Body of pancreas (tissue), 4 donors: ENCODE results near the gene MMAA. TPM values are rescaled to one million over a fixed set of nuclear protein-coding genes. Genes with fewer than 3 reads are reported as not detected.
"Not testable (repeated sequence)": the region's sequence is repeated elsewhere in the genome, so short reads cannot be mapped to it uniquely, and the experiment has no call there.

Experiments
- ATAC-seq: fragments of 150-250 bp; one replicate; pipeline ENCODE4 v1.9.1; 2016
- DNase-seq, 4 donors: peaks; one replicate each; pipeline ENCODE4 v3.0.0-alpha.2; 2019
- H3K27ac ChIP-seq, 4 donors: fragments of 200-600 bp; sonication (generic); 1 replicate in 3 of 4; 2 replicates in 1 of 4; pipeline versions ENCODE4 v1.5.1 to v1.6.1; 2016 to 2019; ENCODE audit warnings: mild to moderate bottlenecking in 1 of 4, mixed read lengths in 1 of 4, moderate library complexity in 1 of 4
- H3K27me3 ChIP-seq, 2 donors: fragments of 200-600 bp; sonication (generic); one replicate each; pipeline ENCODE4 v1.6.0; 2016; ENCODE audit warnings: mild to moderate bottlenecking in 1 of 2
- H3K36me3 ChIP-seq, 2 donors: fragments of 200-600 bp; sonication (generic); replicated peaks in 1 of 2; 2 replicates each; pipeline ENCODE4 v1.5.1; 2016; ENCODE audit warnings: low read depth in 2 of 2; ENCODE audit not compliant: insufficient read depth in 1 of 2
- H3K4me1 ChIP-seq: fragments of 200-600 bp; sonication (generic); one replicate; pipeline ENCODE4 v1.6.0; 2016
- H3K4me3 ChIP-seq, 2 donors: fragments of 200-600 bp; sonication (generic); 1 replicate in 1 of 2; 2 replicates in 1 of 2; pipeline ENCODE4 v1.5.1; 2016 to 2019
- H3K9me3 ChIP-seq, 3 donors: fragments of 200-600 bp; sonication (generic); 1 replicate in 2 of 3; 2 replicates in 1 of 3; pipeline ENCODE4 v1.5.1; 2016
- CTCF ChIP-seq, 7 experiments: fragments of 450-650 bp in 4 of 7; fragments of 200-600 bp in 3 of 7; sonication (generic) in 3 of 7; IDR thresholded peaks; one replicate each; pipeline ENCODE4 v1.5.1; 2016 to 2019; ENCODE audit warnings: antibody characterized with exemption in 7 of 7
- POLR2A ChIP-seq, 3 donors: fragments of 450-650 bp; IDR thresholded peaks; one replicate each; pipeline ENCODE4 v1.6.1; 2016; ENCODE audit warnings: antibody characterized with exemption in 3 of 3, mild to moderate bottlenecking in 2 of 3
- WGBS, 2 donors: methylation state at CpG; one replicate each; pipeline ENCODE4 v1.1.5; 2017; 5-methylcytosine and 5-hydroxymethylcytosine counted together
- intact Hi-C: fragments of 100-400 bp; cut with DNase I; formaldehyde crosslinking; loops from one replicate; pipeline ENCODE4 v1.15.1; 2023
- total RNA-seq, 2 donors: library from RNA; depleted of rRNA; stranded (reverse); fragments of >200 nt; gene quantifications; one replicate each; pipeline ENCODE4 v1.1.0, GENCODE V29; 2016

The MMAA gene
- total RNA-seq, 2 donors from 2014 or later: 2.1 to 6.9 TPM

GRCh38 chr4:145613566-145614232 lies 5.5 kb upstream of the MMAA start:
- intact Hi-C loops: loop anchor here (5.0 kb wide), 1 partner anchor 381 kb away; no protein-coding TSS in a partner anchor
- Histone ChIP-seq H3K36me3 (no peaks in the 10 kb centered on the region), H3K27ac (peak overlapping the region in 1 of 4 donors; percentile 23), H3K4me3 (no peak overlapping the region), H3K9me3 (no peaks in the 10 kb centered on the region), H3K4me1 (peaks cover 13% of the 10 kb centered on the region), H3K27me3 (no peaks in the 10 kb centered on the region)
- 54 to 55% methylated on average over 5 of the region's 5 CpGs for WGBS, 2 donors
- no peak for ATAC-seq
- TF ChIP-seq CTCF (IDR thresholded peaks at IDR 0.05) (no peak), POLR2A (IDR thresholded peaks at IDR 0.05) (no peak)
- DNase-seq: no peak

GRCh38 chr4:145614233-145614610 lies 5.0 kb upstream of the MMAA start:
- Histone ChIP-seq H3K9me3 (no peaks in the 10 kb centered on the region), H3K27ac (peak overlapping the region in 1 of 4 donors; percentile 23), H3K27me3 (no peaks in the 10 kb centered on the region), H3K36me3 (no peaks in the 10 kb centered on the region), H3K4me1 (peaks cover 13% of the 10 kb centered on the region), H3K4me3 (no peak overlapping the region)
- intact Hi-C loops: loop anchor here (5.0 kb wide), 1 partner anchor 382 kb away; no protein-coding TSS in a partner anchor
- DNase-seq: no peak
- WGBS, 2 donors: 43 to 52% methylated on average over 2 of the region's 2 CpGs
- no peak for TF ChIP-seq POLR2A (IDR thresholded peaks at IDR 0.05)
- TF ChIP-seq CTCF (IDR thresholded peaks at IDR 0.05): no peak
- ATAC-seq: no peak

- Histone ChIP-seq H3K4me3 (peak overlapping the region; percentile 63 to 86), H3K9me3 (no peaks in the 10 kb centered on the region), H3K4me1 (peaks cover 30% of the 10 kb centered on the region), H3K27ac (peak overlapping the region; percentile 96 to 98 (median 96)), H3K36me3 (no peaks in the 10 kb centered on the region), H3K27me3 (no peaks in the 10 kb centered on the region)
- DNase-seq (peak in 2 of 4 donors; percentile 23 to 27), ATAC-seq (no peak)
- WGBS, 2 donors: 2 to 3% methylated on average over 19 of the region's 19 CpGs
- TF ChIP-seq POLR2A (IDR thresholded peaks at IDR 0.05) (no peak), CTCF (IDR thresholded peaks at IDR 0.05) (no peak)
- intact Hi-C loops: no loop called here
These were observed 814 bp upstream of the MMAA start for GRCh38 chr4:145618210-145618931.

- Histone ChIP-seq H3K27ac (peak overlapping the region; percentile 96 to 98 (median 96)), H3K9me3 (no peaks in the 10 kb centered on the region), H3K4me3 (peak overlapping the region; percentile 63 to 86), H3K36me3 (no peaks in the 10 kb centered on the region), H3K4me1 (peaks cover 32% of the 10 kb centered on the region), H3K27me3 (no peaks in the 10 kb centered on the region)
- TF ChIP-seq POLR2A (IDR thresholded peaks at IDR 0.05): peak in 1 of 3 donors; percentile 12
- no peak for TF ChIP-seq CTCF (IDR thresholded peaks at IDR 0.05)
- 0 to 1% methylated on average over 9 of the region's 9 CpGs for WGBS, 2 donors
- ATAC-seq (peak; percentile 89), DNase-seq (peak; percentile 84 to 93 (median 87))
- intact Hi-C loops: no loop called here
These were observed 433 bp downstream of the MMAA start for GRCh38 chr4:145619639-145619996.

- H3K9me3 ChIP-seq, DNase-seq, intact Hi-C loops, H3K4me3 ChIP-seq, H3K36me3 ChIP-seq, H3K27ac ChIP-seq, ATAC-seq, H3K27me3 ChIP-seq: not testable (repeated sequence)
- H3K4me1 ChIP-seq: peaks cover 32% of the 10 kb centered on the region
- WGBS, 2 donors: 87 to 96% methylated on average over 1 of the region's 1 CpG
These were observed 2.9 kb downstream of the MMAA start for GRCh38 chr4:145622067-145622466.
